SK-N-SH treated with all-trans-retinoic acid at 6 μM for 48 hours (cell line): ENCODE results near the gene DPYSL4.

Experiments used
- CSDC2 ChIP-seq: fragments of 250-450 bp; sonication (Bioruptor Pico); IDR thresholded peaks from 2 replicates; pipeline ENCODE4 v1.5.0; 2020; ENCODE audit warnings: mild to moderate bottlenecking, moderate library complexity
- GLIS3 ChIP-seq: fragments of 250-450 bp; sonication (Bioruptor Pico); IDR thresholded peaks from 2 replicates; pipeline ENCODE4 v1.5.0; 2020; ENCODE audit warnings: mild to moderate bottlenecking, moderate library complexity
- RARB ChIP-seq: fragments of 250-450 bp; sonication (Bioruptor Pico); IDR thresholded peaks from 2 replicates; pipeline ENCODE4 v1.8.0; 2021; ENCODE audit warnings: mild to moderate bottlenecking, moderate library complexity
- TCF4 ChIP-seq: fragments of 250-450 bp; sonication (Bioruptor Pico); IDR thresholded peaks from 2 replicates; pipeline ENCODE4 v1.8.0; 2021; ENCODE audit warnings: mild to moderate bottlenecking, moderate library complexity, borderline replicate concordance
- ZC3H10 ChIP-seq: fragments of 250-450 bp; sonication (Bioruptor Pico); IDR thresholded peaks from 2 replicates; pipeline ENCODE4 v1.5.1; 2021; ENCODE audit warnings: mild to moderate bottlenecking, moderate library complexity
- TF ChIP-seq, protein P1 (sequence below): fragments of 250-450 bp; sonication (Bioruptor Pico); IDR thresholded peaks from 2 replicates; pipeline ENCODE4 v1.5.1; 2021; ENCODE audit warnings: mild to moderate bottlenecking, moderate library complexity

DNA sequence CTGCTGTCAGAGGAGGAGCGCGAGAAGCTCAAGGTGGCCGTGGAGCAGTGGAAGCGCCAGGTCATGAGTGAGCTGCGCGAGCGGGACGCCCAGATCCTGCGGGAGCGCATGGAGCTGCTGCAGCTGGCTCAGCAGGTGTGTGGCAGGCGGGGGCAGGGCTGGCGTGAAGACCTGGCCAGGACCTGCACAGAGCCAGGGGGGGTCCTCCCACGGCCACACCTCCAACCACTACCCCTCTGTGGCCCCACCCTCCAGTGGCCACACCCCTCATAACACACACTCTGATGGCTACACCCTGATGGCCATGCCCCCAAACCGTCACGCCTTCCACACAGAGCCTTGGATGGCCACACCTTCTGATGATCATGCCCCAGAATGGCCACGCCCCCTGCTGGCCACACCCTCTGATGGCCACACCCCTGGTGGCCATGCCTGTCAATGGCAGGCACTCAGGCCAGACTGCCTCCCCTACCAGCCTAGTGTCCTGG, 23.4 kb upstream of the DPYSL4 start:
- no peak for TF ChIP-seq RARB (CRISPR knock-in tag)
- TF ChIP-seq, protein P1, sequence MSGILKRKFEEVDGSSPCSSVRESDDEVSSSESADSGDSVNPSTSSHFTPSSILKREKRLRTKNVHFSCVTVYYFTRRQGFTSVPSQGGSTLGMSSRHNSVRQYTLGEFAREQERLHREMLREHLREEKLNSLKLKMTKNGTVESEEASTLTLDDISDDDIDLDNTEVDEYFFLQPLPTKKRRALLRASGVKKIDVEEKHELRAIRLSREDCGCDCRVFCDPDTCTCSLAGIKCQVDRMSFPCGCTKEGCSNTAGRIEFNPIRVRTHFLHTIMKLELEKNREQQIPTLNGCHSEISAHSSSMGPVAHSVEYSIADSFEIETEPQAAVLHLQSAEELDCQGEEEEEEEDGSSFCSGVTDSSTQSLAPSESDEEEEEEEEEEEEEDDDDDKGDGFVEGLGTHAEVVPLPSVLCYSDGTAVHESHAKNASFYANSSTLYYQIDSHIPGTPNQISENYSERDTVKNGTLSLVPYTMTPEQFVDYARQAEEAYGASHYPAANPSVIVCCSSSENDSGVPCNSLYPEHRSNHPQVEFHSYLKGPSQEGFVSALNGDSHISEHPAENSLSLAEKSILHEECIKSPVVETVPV (CRISPR knock-in tag): no peak
- TF ChIP-seq TCF4 (CRISPR knock-in tag): no peak
- TF ChIP-seq ZC3H10 (CRISPR knock-in tag): no peak
- TF ChIP-seq CSDC2 (CRISPR knock-in tag): no peak
- TF ChIP-seq GLIS3: no peak
